SK-N-SH treated with all-trans-retinoic acid at 6 μM for 48 hours (cell line): Measurements from ENCODE around the gene PPP2R2C.

Source experiments
- ATAC-seq: fragments of 200-7000 bp; cut with Tn5 transposase; 3 replicates; pipeline ENCODE4 v1.9.1; 2020; ENCODE audit warnings: mild to moderate bottlenecking, moderate library complexity
- ARNTL ChIP-seq: fragments of 450-650 bp; formaldehyde crosslinking; IDR thresholded peaks from 2 replicates; pipeline ENCODE4 v1.5.0; 2020; ENCODE audit warnings: low read depth, mild to moderate bottlenecking, moderate library complexity, borderline replicate concordance
- BACH2 ChIP-seq: fragments of 250-450 bp; sonication (Bioruptor Pico); IDR thresholded peaks from 2 replicates; pipeline ENCODE4 v1.9.0; 2021; ENCODE audit warnings: mild to moderate bottlenecking, borderline replicate concordance
- CSDC2 ChIP-seq: fragments of 250-450 bp; sonication (Bioruptor Pico); IDR thresholded peaks from 2 replicates; pipeline ENCODE4 v1.5.0; 2020; ENCODE audit warnings: mild to moderate bottlenecking, moderate library complexity
- CSRNP3 ChIP-seq: fragments of 250-450 bp; sonication (Bioruptor Pico); IDR thresholded peaks from 2 replicates; pipeline ENCODE4 v1.5.1; 2021; ENCODE audit warnings: mild to moderate bottlenecking, moderate library complexity
- ESRRG ChIP-seq: fragments of 250-450 bp; sonication (Bioruptor Pico); IDR thresholded peaks from 2 replicates; pipeline ENCODE4 v1.6.1; 2021; ENCODE audit warnings: mild to moderate bottlenecking
- GLIS3 ChIP-seq: fragments of 250-450 bp; sonication (Bioruptor Pico); IDR thresholded peaks from 2 replicates; pipeline ENCODE4 v1.5.0; 2020; ENCODE audit warnings: mild to moderate bottlenecking, moderate library complexity
- ISL1 ChIP-seq: fragments of 250-450 bp; sonication (Bioruptor Pico); IDR thresholded peaks from 2 replicates; pipeline ENCODE4 v2.1.2; 2022; ENCODE audit warnings: mild to moderate bottlenecking, moderate library complexity
- OSR1 ChIP-seq: fragments of 250-450 bp; sonication (Bioruptor Pico); IDR thresholded peaks from 2 replicates; pipeline ENCODE4 v1.8.0; 2022; ENCODE audit warnings: moderate library complexity, mild to moderate bottlenecking, inconsistent platforms
- RARB ChIP-seq: fragments of 250-450 bp; sonication (Bioruptor Pico); IDR thresholded peaks from 2 replicates; pipeline ENCODE4 v1.8.0; 2021; ENCODE audit warnings: mild to moderate bottlenecking, moderate library complexity
- SNAI2 ChIP-seq: fragments of 250-450 bp; sonication (Bioruptor Pico); IDR thresholded peaks from 2 replicates; pipeline ENCODE4 v1.5.0; 2020; ENCODE audit warnings: mild to moderate bottlenecking, moderate library complexity
- TCF4 ChIP-seq: fragments of 250-450 bp; sonication (Bioruptor Pico); IDR thresholded peaks from 2 replicates; pipeline ENCODE4 v1.8.0; 2021; ENCODE audit warnings: mild to moderate bottlenecking, moderate library complexity, borderline replicate concordance
- ZC3H10 ChIP-seq: fragments of 250-450 bp; sonication (Bioruptor Pico); IDR thresholded peaks from 2 replicates; pipeline ENCODE4 v1.5.1; 2021; ENCODE audit warnings: mild to moderate bottlenecking, moderate library complexity
- ZFP3 ChIP-seq: fragments of 250-450 bp; sonication (Bioruptor Pico); IDR thresholded peaks from 2 replicates; pipeline ENCODE4 v1.5.0; 2020; ENCODE audit warnings: mild to moderate bottlenecking, moderate library complexity
- ZFP30 ChIP-seq: fragments of 450-650 bp; formaldehyde crosslinking; IDR thresholded peaks from 2 replicates; pipeline ENCODE4 v1.5.0; 2022; ENCODE audit warnings: mild to moderate bottlenecking, moderate library complexity
- ZNF565 ChIP-seq: fragments of 450-650 bp; formaldehyde crosslinking; conservative IDR thresholded peaks from 2 replicates; pipeline ENCODE4 v1.5.0; 2020; ENCODE audit warnings: low read depth, mild to moderate bottlenecking, moderate library complexity
- ZNF70 ChIP-seq: fragments of 450-650 bp; formaldehyde crosslinking; IDR thresholded peaks from 2 replicates; pipeline ENCODE4 v1.5.0; 2020; ENCODE audit warnings: mild to moderate bottlenecking, moderate library complexity
- ZNF8 ChIP-seq: fragments of 450-650 bp; formaldehyde crosslinking; IDR thresholded peaks from 2 replicates; pipeline ENCODE4 v1.5.0; 2020; ENCODE audit warnings: mild to moderate bottlenecking, moderate library complexity
- TF ChIP-seq, protein P1 (sequence below): fragments of 250-450 bp; sonication (Bioruptor Pico); IDR thresholded peaks from 2 replicates; pipeline ENCODE4 v1.8.0; 2020; ENCODE audit warnings: mild to moderate bottlenecking, moderate library complexity, borderline replicate concordance
- TF ChIP-seq, protein P2 (sequence below): fragments of 250-450 bp; sonication (Bioruptor Pico); IDR thresholded peaks from 2 replicates; pipeline ENCODE4 v1.8.0; 2021; ENCODE audit warnings: low read depth, mild to moderate bottlenecking, moderate library complexity, borderline replicate concordance
- TF ChIP-seq, protein P3 (sequence below): fragments of 250-450 bp; sonication (Bioruptor Pico); IDR thresholded peaks from 2 replicates; pipeline ENCODE4 v1.5.0; 2020; ENCODE audit warnings: mild to moderate bottlenecking, moderate library complexity
- TF ChIP-seq, protein P4 (sequence below): fragments of 250-450 bp; sonication (Bioruptor Pico); IDR thresholded peaks from 2 replicates; pipeline ENCODE4 v1.5.1; 2020; ENCODE audit warnings: low read depth, mild to moderate bottlenecking, moderate library complexity

The PPP2R2C gene

GRCh38 chr4:6422105-6422504 is 50.3 kb downstream of the PPP2R2C start:
- TF ChIP-seq ZFP3 (CRISPR knock-in tag): no peak
- TF ChIP-seq, protein P1, sequence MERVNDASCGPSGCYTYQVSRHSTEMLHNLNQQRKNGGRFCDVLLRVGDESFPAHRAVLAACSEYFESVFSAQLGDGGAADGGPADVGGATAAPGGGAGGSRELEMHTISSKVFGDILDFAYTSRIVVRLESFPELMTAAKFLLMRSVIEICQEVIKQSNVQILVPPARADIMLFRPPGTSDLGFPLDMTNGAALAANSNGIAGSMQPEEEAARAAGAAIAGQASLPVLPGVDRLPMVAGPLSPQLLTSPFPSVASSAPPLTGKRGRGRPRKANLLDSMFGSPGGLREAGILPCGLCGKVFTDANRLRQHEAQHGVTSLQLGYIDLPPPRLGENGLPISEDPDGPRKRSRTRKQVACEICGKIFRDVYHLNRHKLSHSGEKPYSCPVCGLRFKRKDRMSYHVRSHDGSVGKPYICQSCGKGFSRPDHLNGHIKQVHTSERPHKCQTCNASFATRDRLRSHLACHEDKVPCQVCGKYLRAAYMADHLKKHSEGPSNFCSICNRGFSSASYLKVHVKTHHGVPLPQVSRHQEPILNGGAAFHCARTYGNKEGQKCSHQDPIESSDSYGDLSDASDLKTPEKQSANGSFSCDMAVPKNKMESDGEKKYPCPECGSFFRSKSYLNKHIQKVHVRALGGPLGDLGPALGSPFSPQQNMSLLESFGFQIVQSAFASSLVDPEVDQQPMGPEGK (CRISPR knock-in tag): no peak
- TF ChIP-seq OSR1 (CRISPR knock-in tag): no peak
- TF ChIP-seq ZFP30 (CRISPR knock-in tag): no peak
- no peak for TF ChIP-seq ARNTL (CRISPR knock-in tag)
- TF ChIP-seq ZC3H10 (CRISPR knock-in tag): no peak
- TF ChIP-seq BACH2 (CRISPR knock-in tag): no peak
- no peak for TF ChIP-seq ZNF70 (CRISPR knock-in tag)
- no peak for TF ChIP-seq ZNF565
- no peak for TF ChIP-seq ESRRG (CRISPR knock-in tag)
- TF ChIP-seq GLIS3 (CRISPR knock-in tag): no peak
- TF ChIP-seq, protein P2, sequence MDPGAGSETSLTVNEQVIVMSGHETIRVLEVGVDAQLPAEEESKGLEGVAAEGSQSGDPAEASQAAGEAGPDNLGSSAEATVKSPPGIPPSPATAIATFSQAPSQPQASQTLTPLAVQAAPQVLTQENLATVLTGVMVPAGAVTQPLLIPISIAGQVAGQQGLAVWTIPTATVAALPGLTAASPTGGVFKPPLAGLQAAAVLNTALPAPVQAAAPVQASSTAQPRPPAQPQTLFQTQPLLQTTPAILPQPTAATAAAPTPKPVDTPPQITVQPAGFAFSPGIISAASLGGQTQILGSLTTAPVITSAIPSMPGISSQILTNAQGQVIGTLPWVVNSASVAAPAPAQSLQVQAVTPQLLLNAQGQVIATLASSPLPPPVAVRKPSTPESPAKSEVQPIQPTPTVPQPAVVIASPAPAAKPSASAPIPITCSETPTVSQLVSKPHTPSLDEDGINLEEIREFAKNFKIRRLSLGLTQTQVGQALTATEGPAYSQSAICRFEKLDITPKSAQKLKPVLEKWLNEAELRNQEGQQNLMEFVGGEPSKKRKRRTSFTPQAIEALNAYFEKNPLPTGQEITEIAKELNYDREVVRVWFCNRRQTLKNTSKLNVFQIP: no peak
- TF ChIP-seq ISL1 (CRISPR knock-in tag): no peak
- no peak for TF ChIP-seq SNAI2
- no peak for TF ChIP-seq RARB
- TF ChIP-seq, protein P3, sequence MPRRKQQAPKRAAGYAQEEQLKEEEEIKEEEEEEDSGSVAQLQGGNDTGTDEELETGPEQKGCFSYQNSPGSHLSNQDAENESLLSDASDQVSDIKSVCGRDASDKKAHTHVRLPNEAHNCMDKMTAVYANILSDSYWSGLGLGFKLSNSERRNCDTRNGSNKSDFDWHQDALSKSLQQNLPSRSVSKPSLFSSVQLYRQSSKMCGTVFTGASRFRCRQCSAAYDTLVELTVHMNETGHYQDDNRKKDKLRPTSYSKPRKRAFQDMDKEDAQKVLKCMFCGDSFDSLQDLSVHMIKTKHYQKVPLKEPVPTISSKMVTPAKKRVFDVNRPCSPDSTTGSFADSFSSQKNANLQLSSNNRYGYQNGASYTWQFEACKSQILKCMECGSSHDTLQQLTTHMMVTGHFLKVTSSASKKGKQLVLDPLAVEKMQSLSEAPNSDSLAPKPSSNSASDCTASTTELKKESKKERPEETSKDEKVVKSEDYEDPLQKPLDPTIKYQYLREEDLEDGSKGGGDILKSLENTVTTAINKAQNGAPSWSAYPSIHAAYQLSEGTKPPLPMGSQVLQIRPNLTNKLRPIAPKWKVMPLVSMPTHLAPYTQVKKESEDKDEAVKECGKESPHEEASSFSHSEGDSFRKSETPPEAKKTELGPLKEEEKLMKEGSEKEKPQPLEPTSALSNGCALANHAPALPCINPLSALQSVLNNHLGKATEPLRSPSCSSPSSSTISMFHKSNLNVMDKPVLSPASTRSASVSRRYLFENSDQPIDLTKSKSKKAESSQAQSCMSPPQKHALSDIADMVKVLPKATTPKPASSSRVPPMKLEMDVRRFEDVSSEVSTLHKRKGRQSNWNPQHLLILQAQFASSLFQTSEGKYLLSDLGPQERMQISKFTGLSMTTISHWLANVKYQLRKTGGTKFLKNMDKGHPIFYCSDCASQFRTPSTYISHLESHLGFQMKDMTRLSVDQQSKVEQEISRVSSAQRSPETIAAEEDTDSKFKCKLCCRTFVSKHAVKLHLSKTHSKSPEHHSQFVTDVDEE: no peak
- TF ChIP-seq, protein P4, sequence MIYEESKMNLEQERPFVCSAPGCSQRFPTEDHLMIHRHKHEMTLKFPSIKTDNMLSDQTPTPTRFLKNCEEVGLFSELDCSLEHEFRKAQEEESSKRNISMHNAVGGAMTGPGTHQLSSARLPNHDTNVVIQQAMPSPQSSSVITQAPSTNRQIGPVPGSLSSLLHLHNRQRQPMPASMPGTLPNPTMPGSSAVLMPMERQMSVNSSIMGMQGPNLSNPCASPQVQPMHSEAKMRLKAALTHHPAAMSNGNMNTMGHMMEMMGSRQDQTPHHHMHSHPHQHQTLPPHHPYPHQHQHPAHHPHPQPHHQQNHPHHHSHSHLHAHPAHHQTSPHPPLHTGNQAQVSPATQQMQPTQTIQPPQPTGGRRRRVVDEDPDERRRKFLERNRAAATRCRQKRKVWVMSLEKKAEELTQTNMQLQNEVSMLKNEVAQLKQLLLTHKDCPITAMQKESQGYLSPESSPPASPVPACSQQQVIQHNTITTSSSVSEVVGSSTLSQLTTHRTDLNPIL (CRISPR knock-in tag): no peak
- TF ChIP-seq TCF4: no peak
- ATAC-seq: no peak

- no peak for TF ChIP-seq OSR1 (CRISPR knock-in tag)
- TF ChIP-seq ZNF8 (CRISPR knock-in tag): no peak
- no peak for TF ChIP-seq GLIS3 (CRISPR knock-in tag)
- TF ChIP-seq, protein P4 (CRISPR knock-in tag): no peak
- no peak for TF ChIP-seq CSRNP3
- no peak for TF ChIP-seq ESRRG (CRISPR knock-in tag)
- TF ChIP-seq ZFP30 (CRISPR knock-in tag): no peak
- no peak for TF ChIP-seq ARNTL (CRISPR knock-in tag)
- no peak for TF ChIP-seq CSDC2
- TF ChIP-seq RARB: no peak
- no peak for TF ChIP-seq SNAI2
- TF ChIP-seq ZFP3 (CRISPR knock-in tag): no peak
- TF ChIP-seq, protein P3: no peak
- no peak for ATAC-seq
These were observed 51.0 kb downstream of the PPP2R2C start for GRCh38 chr4:6421397-6421796.
